Epithelial cell of esophagus (primary cell): ENCODE results near the gene TTC34.

ENCODE experiments used
- DNase-seq: peaks from one replicate; pipeline ENCODE4 v3.0.0; 2010; ENCODE audit warnings: low read depth
- H3K4me3 ChIP-seq: 2 replicates; pipeline ENCODE4 v1.5.1; 2011; ENCODE audit warnings: mild to moderate bottlenecking, low read length, control low read depth
- TF ChIP-seq, protein P1 (sequence below): IDR thresholded peaks from 2 replicates; pipeline ENCODE4 v1.5.1; 2011; ENCODE audit warnings: low read depth, mild to moderate bottlenecking, low read length, control low read depth, inconsistent platforms; ENCODE audit not compliant: insufficient read depth; ENCODE audit errors: missing control alignments

TTC34 gene

DNA sequence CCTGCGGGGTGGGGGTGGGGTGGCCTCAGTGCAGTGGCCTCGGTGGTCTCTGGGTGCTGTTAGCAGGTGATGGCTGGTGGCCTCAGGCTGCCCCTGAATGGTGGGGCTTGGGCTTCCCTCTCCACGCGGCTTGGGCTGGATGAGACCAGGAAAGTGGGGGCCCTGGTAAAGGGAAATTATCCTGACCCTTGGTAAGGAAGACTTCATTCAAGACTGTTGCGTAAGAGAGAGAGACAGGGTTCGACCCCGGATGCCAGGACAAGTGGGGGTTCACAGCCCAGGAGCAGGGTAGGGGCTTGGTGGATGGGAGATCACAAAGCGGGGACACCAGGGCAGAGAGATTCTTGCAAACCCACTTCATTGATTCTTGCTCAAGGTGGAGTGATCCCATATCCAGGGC lies 5.5 kb upstream of the TTC34 start:
- no peak for DNase-seq
- TF ChIP-seq, protein P1, sequence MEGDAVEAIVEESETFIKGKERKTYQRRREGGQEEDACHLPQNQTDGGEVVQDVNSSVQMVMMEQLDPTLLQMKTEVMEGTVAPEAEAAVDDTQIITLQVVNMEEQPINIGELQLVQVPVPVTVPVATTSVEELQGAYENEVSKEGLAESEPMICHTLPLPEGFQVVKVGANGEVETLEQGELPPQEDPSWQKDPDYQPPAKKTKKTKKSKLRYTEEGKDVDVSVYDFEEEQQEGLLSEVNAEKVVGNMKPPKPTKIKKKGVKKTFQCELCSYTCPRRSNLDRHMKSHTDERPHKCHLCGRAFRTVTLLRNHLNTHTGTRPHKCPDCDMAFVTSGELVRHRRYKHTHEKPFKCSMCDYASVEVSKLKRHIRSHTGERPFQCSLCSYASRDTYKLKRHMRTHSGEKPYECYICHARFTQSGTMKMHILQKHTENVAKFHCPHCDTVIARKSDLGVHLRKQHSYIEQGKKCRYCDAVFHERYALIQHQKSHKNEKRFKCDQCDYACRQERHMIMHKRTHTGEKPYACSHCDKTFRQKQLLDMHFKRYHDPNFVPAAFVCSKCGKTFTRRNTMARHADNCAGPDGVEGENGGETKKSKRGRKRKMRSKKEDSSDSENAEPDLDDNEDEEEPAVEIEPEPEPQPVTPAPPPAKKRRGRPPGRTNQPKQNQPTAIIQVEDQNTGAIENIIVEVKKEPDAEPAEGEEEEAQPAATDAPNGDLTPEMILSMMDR, result no peak
- no peak overlapping the region for H3K4me3 ChIP-seq

DNA sequence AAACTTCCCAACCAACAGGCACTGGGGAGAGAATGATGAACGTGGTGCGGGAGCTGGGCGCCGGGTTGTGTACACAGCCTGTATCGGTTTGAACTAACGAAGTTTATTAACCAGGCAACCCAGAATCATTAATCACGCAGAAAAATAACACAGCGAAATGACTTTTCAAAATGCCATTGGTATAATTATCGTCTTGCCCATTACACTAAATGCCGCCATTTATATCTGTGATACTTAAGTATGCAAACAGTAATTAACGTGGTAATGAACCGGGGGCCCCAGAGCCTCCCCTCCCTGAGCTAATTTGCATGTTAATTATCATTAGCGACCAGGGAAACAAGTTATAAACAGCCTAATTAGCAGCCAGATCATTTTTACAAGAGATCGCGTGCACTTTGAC lies 5.1 kb upstream of the TTC34 start:
- TF ChIP-seq, protein P1, result no peak
- DNase-seq, result no peak
- no peak overlapping the region for H3K4me3 ChIP-seq

DNA sequence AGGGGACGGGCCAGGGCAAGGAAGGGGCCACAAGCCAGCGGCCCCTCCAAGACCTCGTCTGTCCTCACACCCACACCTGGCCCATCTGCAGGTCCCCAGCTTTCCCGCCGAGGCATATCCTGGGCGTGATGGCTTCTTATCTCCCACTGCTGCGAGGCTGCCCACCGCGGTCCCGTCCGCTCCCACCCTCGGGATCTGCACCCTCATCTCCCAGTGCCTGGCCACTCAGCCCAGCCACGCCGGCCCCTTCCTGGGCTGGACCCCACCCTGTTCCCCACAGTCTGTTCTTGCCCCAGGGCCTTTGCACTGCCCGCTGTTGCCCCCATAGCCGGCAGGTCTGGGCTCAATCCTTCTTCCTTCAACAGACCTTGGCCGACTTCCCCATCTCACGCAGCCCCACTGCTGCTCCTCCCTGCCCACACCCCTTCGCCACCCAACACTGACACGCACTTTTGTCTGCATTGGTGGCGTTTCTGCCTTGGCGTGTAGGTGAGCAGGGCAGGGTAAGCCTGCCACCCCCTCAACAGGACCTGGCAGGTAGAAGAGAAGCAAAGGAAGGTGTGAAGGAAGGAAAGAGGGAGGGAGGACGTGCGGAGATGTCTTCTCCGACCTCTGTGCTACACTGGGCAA lies 4.4 kb upstream of the TTC34 start:
- H3K4me3 ChIP-seq, result no peak overlapping the region
- TF ChIP-seq, protein P1, result no peak
- DNase-seq, result no peak

DNA sequence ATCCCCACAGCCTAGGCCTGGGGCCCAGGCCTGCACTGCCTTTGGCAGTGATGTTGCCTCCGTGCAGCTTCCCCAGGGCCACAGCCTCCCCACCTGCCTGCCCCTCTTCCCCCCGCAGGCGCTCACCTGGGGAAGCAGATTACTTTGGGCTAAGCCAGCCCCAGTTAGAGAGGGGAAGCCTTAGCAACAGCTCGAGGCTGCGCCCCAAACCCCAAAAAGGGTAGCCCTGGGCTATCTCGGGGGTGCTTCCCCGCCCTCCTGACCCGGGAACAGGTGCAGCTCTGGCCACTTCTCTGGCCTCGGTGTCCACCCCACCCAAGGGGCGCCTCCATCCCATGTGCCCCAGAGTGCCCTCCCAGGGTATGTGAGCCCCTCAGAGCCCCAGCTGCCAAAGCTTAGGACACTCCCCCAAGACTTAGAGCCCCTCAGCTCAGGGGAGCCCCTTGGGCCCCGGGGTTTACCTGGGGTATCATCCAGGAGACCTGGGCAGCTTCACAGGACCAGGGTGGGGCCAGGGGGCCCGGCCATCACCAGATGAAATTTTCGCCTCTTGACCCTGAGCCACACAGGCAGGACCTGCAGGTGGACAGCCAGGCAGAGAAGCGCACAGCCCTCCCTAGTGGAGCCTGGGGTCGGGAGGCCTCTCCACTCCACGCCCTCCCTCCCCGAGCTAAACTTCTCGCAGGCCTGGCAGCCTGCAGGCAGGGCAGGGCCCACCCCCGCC lies 3.3 kb upstream of the TTC34 start:
- no peak overlapping the region for H3K4me3 ChIP-seq
- TF ChIP-seq, protein P1, result no peak
- DNase-seq, result no peak

DNA sequence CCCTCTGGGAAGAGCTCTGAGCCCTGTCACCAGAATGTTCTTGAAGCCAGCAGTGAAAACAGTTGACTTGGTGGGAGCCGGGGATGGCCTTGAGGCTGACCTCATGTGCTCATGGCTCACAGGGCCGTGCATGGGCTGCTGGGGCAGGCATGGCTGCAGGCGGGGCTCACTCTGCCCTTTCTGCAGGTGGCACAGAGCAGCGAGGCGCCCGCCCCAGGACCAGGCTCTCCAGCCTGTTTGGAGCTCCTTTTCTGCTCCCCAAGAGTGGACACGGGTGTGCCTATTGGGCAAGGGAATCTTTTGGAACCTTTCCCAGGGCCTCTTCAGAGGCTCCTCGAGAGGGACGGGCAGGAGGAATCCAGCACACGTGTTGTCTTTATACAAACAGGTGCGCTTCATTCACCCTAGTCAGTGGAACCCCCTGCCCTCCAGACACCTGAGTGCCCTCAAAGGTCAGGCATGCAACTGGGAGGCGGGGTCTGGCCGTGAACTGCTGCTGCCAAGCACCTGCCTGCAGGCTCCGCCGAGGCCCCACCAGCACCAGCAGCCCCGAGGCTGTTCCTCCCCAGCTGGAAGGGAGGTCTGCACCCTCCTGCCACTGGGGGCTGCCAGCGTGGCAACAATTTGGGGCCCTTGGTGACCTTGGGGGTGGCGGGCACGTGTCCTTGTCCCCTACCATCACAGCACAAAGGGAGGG lies 2.6 kb upstream of the TTC34 start:
- no peak for DNase-seq
- H3K4me3 ChIP-seq, result no peak overlapping the region
- TF ChIP-seq, protein P1, result no peak

DNA sequence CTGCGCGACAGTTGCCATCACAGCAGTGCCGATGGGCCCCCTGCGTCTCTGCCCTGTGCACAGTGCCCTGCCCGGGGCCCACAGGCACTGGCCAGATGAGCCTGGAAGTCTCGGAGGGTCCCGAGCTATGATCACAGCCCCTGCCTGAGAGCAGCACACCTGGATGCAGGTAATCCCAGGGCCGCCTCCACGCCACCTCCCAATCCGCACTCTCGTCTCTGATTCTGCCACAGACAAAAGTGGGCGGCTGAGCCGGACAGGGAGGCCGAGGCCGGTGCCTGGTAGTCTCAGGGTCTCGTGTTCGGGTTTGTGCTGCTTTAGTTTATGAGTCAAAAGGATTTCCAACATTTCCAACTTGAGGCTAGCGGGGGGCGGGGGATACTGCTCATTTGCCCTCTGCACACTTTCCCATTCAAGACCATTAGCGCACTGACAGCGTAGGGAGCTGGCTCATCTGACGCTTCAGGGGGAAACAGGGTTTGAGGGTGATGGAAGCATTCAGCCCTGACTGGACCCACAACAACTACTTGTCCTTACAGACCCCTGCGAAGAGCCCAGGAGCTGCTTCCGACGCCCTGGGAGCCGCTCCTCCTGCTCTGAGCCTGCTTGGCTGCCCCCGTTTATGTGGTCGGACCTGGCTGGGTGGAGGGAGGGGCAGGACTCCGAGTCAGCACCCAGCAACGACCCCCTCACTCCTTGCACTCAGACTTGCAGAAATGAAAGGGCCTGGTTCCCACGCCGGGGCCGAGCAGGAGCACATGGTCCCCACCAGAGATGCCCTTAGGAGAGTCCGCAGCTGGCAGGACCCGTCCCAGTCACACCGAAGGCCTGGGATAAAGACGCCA lies 1.8 kb upstream of the TTC34 start:
- H3K4me3 ChIP-seq, result no peak overlapping the region
- no peak for DNase-seq
- TF ChIP-seq, protein P1, result no peak
